HG02610 (cell line): ENCODE measurements around the gene VPS50.

Experiments
- ATAC-seq: cut with Tn5 transposase; IDR thresholded peaks from one replicate; pipeline ENCODE4 v1.9.1; 2021; ENCODE audit warnings: mild to moderate bottlenecking, moderate library complexity; ENCODE audit not compliant: unreplicated experiment

Gene VPS50

GRCh38 chr7:93238131-93238530 is 6.0 kb downstream of the VPS50 start:
- ATAC-seq = no peak

GRCh38 chr7:93238748-93239147 is 6.6 kb downstream of the VPS50 start:
- peak; percentile 87 for ATAC-seq

- ATAC-seq = no peak
Observed at GRCh38 chr7:93239824-93240223, 7.7 kb downstream of the VPS50 start.

- no peak for ATAC-seq
Observed at GRCh38 chr7:93242106-93242505, 9.9 kb downstream of the VPS50 start.

- no peak for ATAC-seq
Observed at GRCh38 chr7:93245525-93246432, 13.6 kb downstream of the VPS50 start.

- no peak for ATAC-seq
Observed at GRCh38 chr7:93249491-93250148, 17.5 kb downstream of the VPS50 start.

- no peak for ATAC-seq
Observed at GRCh38 chr7:93258661-93259060, 26.5 kb downstream of the VPS50 start.

GRCh38 chr7:93262535-93262934 is 30.4 kb downstream of the VPS50 start:
- ATAC-seq = no peak

- ATAC-seq = no peak
Observed at GRCh38 chr7:93265220-93265619, 33.1 kb downstream of the VPS50 start.

- no peak for ATAC-seq
Observed at GRCh38 chr7:93279541-93279940, 47.4 kb downstream of the VPS50 start.

GRCh38 chr7:93284908-93285307 is 52.7 kb downstream of the VPS50 start:
- no peak for ATAC-seq

- ATAC-seq = no peak
Observed at GRCh38 chr7:93293229-93293628, 61.1 kb downstream of the VPS50 start.

GRCh38 chr7:93298206-93298605 is 66.0 kb downstream of the VPS50 start:
- ATAC-seq = no peak

GRCh38 chr7:93298671-93299070 is 66.5 kb downstream of the VPS50 start:
- ATAC-seq = peak; percentile 72

- no peak for ATAC-seq
Observed at GRCh38 chr7:93301736-93302135, 69.6 kb downstream of the VPS50 start.

- no peak for ATAC-seq
Observed at GRCh38 chr7:93307131-93307660, 75.0 kb downstream of the VPS50 start.

- no peak for ATAC-seq
Observed at GRCh38 chr7:93307943-93308342, 75.8 kb downstream of the VPS50 start.

GRCh38 chr7:93310346-93310745 is 78.2 kb downstream of the VPS50 start:
- no peak for ATAC-seq

GRCh38 chr7:93314449-93314848 is 82.3 kb downstream of the VPS50 start:
- no peak for ATAC-seq

- ATAC-seq = no peak
Observed at GRCh38 chr7:93315896-93316295, 83.7 kb downstream of the VPS50 start.

- ATAC-seq = no peak
Observed at GRCh38 chr7:93316730-93317129, 84.6 kb downstream of the VPS50 start.

- ATAC-seq = no peak
Observed at GRCh38 chr7:93320887-93321286, 88.7 kb downstream of the VPS50 start.
